HUES6 (cell line): ENCODE data around the gene KCND2.

ENCODE experiments used
- H3K27ac ChIP-seq: 2 replicates; pipeline ENCODE4 v1.7.0; 2013; ENCODE audit warnings: low read depth, mild to moderate bottlenecking, low read length, inconsistent platforms
- H3K27me3 ChIP-seq: 2 replicates; pipeline ENCODE4 v1.6.1; 2013; ENCODE audit warnings: low read length; ENCODE audit not compliant: control insufficient read depth, insufficient read depth
- H3K36me3 ChIP-seq: 2 replicates; pipeline ENCODE4 v1.6.1; 2013; ENCODE audit warnings: low read length; ENCODE audit not compliant: control insufficient read depth, insufficient read depth
- H3K4me1 ChIP-seq: 2 replicates; pipeline ENCODE4 v1.6.1; 2013; ENCODE audit warnings: low read length; ENCODE audit not compliant: control insufficient read depth, insufficient read depth
- H3K4me3 ChIP-seq: 2 replicates; pipeline ENCODE4 v1.5.1; 2013; ENCODE audit warnings: low read depth, low read length
- H3K9ac ChIP-seq: one replicate; pipeline ENCODE4 v1.6.1; 2013; ENCODE audit warnings: mild to moderate bottlenecking, low read length
- H3K9me3 ChIP-seq: 2 replicates; pipeline ENCODE4 v1.6.1; 2013; ENCODE audit warnings: low read depth, low read length; ENCODE audit not compliant: control insufficient read depth, insufficient read depth

KCND2 gene

GRCh38 chr7:120586571-120586970, 313.6 kb downstream of the KCND2 start:
- H3K4me3 ChIP-seq: no peak overlapping the region
- H3K9ac ChIP-seq: no peak overlapping the region
- H3K9me3 ChIP-seq: no peaks in the 10 kb centered on the region
- no peak overlapping the region for H3K27ac ChIP-seq
- no peaks in the 10 kb centered on the region for H3K27me3 ChIP-seq
- H3K36me3 ChIP-seq: no peaks in the 10 kb centered on the region
- H3K4me1 ChIP-seq: peaks cover 4% of the 10 kb centered on the region; the same call in 1 of the 2 replicates

DNA sequence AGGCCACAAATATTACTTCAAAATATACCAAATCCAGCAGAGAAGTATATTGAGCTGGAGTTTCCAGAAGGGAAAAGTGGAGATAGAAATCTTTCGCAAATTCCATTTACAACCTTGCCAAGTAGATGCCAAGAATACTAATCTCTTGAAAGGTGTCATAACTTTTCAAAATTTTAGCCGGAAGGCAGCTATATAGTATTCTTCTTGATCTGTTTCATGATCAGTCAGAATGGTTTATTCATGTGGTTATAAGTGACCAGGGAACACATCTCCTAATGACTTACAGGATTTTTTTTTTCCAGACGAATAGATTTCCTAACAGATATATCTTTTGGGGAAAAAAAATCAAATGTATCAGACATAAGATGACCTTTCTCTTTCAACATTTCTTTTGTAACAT, 314.3 kb downstream of the KCND2 start:
- no peaks in the 10 kb centered on the region for H3K9me3 ChIP-seq
- no peaks in the 10 kb centered on the region for H3K36me3 ChIP-seq
- H3K27ac ChIP-seq: no peak overlapping the region
- no peak overlapping the region for H3K4me3 ChIP-seq
- no peaks in the 10 kb centered on the region for H3K27me3 ChIP-seq
- peaks cover 4% of the 10 kb centered on the region; the same call in 1 of the 2 replicates for H3K4me1 ChIP-seq
- no peak overlapping the region for H3K9ac ChIP-seq

DNA sequence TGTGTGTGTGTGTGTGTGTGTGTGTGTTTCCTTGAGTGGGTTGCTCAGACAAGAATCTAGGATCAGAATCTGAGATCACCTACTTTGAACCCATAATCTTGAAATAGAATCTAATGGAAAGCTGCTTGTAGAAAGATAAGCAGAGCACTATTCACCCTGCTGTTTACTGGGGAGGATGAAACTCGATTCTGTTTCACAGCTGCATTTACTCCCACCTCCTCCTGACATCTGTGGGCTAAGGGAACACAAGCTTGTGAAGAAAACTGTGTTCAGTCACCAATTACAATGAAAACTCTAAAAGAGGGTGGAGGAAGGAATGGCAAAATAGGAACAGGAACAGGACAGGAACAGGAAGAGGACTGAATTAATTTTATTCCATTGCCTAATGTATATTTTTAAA, 315.4 kb downstream of the KCND2 start:
- Histone ChIP-seq H3K36me3 (no peaks in the 10 kb centered on the region), H3K4me1 (peaks cover 4% of the 10 kb centered on the region; the same call in 1 of the 2 replicates), H3K27ac (no peak overlapping the region), H3K4me3 (no peak overlapping the region), H3K9me3 (no peaks in the 10 kb centered on the region), H3K9ac (no peak overlapping the region), H3K27me3 (no peaks in the 10 kb centered on the region)

DNA sequence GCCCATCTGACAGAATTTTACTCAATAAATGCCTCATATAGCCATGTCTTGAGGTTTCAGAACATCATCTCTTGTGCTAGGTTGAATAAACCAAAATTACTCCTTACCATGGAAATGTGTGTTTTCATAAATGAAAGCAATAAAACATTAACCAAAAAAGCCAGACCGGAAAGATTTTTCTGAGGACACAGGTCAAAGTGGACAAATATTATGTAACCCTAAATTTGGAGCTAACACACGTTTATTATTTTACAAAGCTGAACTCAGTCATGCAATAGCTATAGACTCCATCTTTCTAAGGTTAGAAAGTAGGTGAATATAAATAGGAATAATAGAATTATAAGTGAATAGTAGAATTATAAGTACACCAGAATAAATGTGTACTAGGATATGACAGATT, 315.9 kb downstream of the KCND2 start:
- peaks cover 3% of the 10 kb centered on the region; the same call in 1 of the 2 replicates for H3K4me1 ChIP-seq
- H3K27ac ChIP-seq: no peak overlapping the region
- H3K36me3 ChIP-seq: no peaks in the 10 kb centered on the region
- H3K9me3 ChIP-seq: no peaks in the 10 kb centered on the region
- H3K9ac ChIP-seq: no peak overlapping the region
- no peaks in the 10 kb centered on the region for H3K27me3 ChIP-seq
- no peak overlapping the region for H3K4me3 ChIP-seq

GRCh38 chr7:120600607-120601006, 327.6 kb downstream of the KCND2 start:
- Histone ChIP-seq H3K27ac (no peak overlapping the region), H3K27me3 (no peaks in the 10 kb centered on the region), H3K36me3 (no peaks in the 10 kb centered on the region), H3K9me3 (no peaks in the 10 kb centered on the region), H3K9ac (no peak overlapping the region), H3K4me1 (no peaks in the 10 kb centered on the region), H3K4me3 (no peak overlapping the region)

DNA sequence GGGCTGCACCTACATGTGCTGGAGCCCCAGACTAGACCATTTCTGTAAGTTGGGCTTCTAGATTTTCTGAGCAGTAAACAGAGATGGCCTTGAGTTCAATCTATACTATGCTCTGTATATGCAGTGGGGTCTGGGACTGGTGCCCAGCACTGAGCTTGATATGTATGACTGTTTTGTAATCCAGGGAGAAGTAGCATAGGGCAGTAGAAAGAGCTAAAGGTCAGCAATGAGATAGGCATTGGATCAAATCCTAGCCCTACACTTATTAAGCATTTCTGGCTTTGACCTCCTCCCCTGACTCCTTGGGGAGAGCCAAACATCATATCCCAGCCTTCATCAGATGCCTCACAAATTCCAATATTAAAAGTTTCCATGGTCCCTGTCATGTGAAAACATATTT, 330.4 kb downstream of the KCND2 start:
- no peaks in the 10 kb centered on the region for H3K4me1 ChIP-seq
- H3K27me3 ChIP-seq: no peaks in the 10 kb centered on the region
- H3K4me3 ChIP-seq: no peak overlapping the region
- no peak overlapping the region for H3K27ac ChIP-seq
- no peak overlapping the region for H3K9ac ChIP-seq
- H3K9me3 ChIP-seq: no peaks in the 10 kb centered on the region
- no peaks in the 10 kb centered on the region for H3K36me3 ChIP-seq

DNA sequence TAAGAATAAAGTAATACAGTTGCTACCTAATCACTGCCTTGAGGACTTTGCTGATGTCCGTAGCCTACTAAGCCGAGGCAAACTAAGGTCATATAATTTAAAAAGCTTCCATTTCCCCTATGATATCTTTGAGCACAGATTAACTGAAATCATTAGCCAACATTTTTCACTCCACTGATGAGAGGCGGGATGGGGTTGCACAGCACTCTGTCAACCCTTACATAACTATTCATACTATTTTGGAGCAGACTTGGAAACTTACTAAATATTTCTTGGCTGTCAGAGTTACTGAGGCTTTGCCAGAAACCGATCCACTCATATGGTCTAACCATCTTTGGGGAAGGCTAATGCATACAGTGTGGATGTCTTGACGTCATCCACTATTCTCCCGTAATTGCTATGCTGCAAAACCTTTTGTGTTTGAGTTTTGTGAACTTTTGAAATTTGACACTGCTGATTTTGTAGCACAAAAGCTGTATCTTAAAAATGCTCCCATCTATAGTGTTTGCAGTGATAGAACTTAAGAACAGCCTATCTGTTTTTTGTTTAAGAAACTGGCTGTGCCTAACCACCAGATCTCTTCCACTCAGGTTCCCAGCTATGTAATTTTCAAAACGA, 336.3 kb downstream of the KCND2 start:
- no peak overlapping the region for H3K4me3 ChIP-seq
- no peak overlapping the region for H3K27ac ChIP-seq
- no peaks in the 10 kb centered on the region for H3K36me3 ChIP-seq
- no peaks in the 10 kb centered on the region for H3K27me3 ChIP-seq
- H3K9me3 ChIP-seq: no peaks in the 10 kb centered on the region
- H3K4me1 ChIP-seq: no peaks in the 10 kb centered on the region
- no peak overlapping the region for H3K9ac ChIP-seq

- Histone ChIP-seq H3K9me3 (no peaks in the 10 kb centered on the region), H3K4me1 (no peaks in the 10 kb centered on the region), H3K4me3 (no peak overlapping the region), H3K27me3 (no peaks in the 10 kb centered on the region), H3K36me3 (no peaks in the 10 kb centered on the region), H3K9ac (no peak overlapping the region), H3K27ac (no peak overlapping the region)
Measured at GRCh38 chr7:120611975-120612374, 339.0 kb downstream of the KCND2 start.

DNA sequence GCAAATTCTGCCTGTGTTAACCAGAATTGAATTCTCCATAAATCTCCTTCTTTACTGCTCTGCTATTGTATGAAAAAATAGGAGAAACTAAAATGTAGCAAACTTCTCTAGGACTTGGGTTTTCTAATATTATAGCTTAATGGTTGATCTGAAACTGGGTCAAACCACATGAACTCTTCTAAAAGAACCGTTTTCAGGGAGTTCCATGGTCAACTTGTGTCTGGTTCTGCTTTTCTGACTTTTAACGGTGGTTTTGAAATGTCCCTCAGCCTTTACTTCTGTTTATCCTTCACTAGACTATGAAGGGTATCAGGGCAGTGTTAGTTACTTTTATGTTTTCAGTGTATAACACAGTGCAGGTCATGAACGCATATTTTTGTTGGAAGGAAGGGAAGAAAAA, 342.7 kb downstream of the KCND2 start:
- no peak overlapping the region for H3K27ac ChIP-seq
- no peaks in the 10 kb centered on the region for H3K27me3 ChIP-seq
- H3K9me3 ChIP-seq: no peaks in the 10 kb centered on the region
- H3K4me1 ChIP-seq: no peaks in the 10 kb centered on the region
- no peak overlapping the region for H3K9ac ChIP-seq
- no peaks in the 10 kb centered on the region for H3K36me3 ChIP-seq
- H3K4me3 ChIP-seq: no peak overlapping the region

GRCh38 chr7:120617275-120617674, 344.3 kb downstream of the KCND2 start:
- no peaks in the 10 kb centered on the region for H3K9me3 ChIP-seq
- no peaks in the 10 kb centered on the region for H3K27me3 ChIP-seq
- no peaks in the 10 kb centered on the region for H3K4me1 ChIP-seq
- no peak overlapping the region for H3K27ac ChIP-seq
- H3K4me3 ChIP-seq: no peak overlapping the region
- no peaks in the 10 kb centered on the region for H3K36me3 ChIP-seq
- no peak overlapping the region for H3K9ac ChIP-seq

- Histone ChIP-seq H3K9me3 (no peaks in the 10 kb centered on the region), H3K27ac (no peak overlapping the region), H3K36me3 (no peaks in the 10 kb centered on the region), H3K4me1 (no peaks in the 10 kb centered on the region), H3K27me3 (no peaks in the 10 kb centered on the region), H3K4me3 (no peak overlapping the region), H3K9ac (no peak overlapping the region)
Measured at GRCh38 chr7:120628251-120628650, 355.3 kb downstream of the KCND2 start.

DNA sequence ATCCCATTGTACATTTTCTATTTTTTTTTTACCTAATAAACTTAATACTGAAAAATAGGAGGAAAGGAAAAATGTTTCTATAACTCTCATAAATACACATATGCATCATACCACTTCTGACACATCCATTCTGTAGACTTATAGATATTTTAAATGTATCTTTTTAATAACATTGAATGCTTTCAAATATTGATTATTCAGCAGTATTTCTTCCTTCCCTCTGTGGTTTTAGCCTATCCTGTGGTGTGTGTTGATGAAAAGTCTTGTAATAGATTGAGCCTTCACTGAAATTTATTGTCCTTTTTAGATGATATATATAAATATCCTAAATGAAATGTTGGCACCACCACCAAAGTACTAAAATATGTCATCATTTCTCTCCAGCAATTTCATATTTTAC, 366.9 kb downstream of the KCND2 start:
- Histone ChIP-seq H3K27me3 (no peaks in the 10 kb centered on the region), H3K4me1 (no peaks in the 10 kb centered on the region), H3K4me3 (no peak overlapping the region), H3K27ac (no peak overlapping the region), H3K9me3 (no peaks in the 10 kb centered on the region), H3K9ac (no peak overlapping the region), H3K36me3 (no peaks in the 10 kb centered on the region)
